ENCODE results near the gene ALKBH8. TPM values are rescaled to one million over a fixed set of nuclear protein-coding genes. Genes with fewer than 3 reads are reported as not detected.
"Not testable (repeated sequence)": the region's sequence is repeated elsewhere in the genome, so short reads cannot be mapped to it uniquely, and the experiment has no call there.

ALKBH8 gene
- total and polyA plus RNA-seq, 9 donors: 2.8 to 10.1 (median 6.7) TPM

GRCh38 chr11:107538239-107538638 lies 27.3 kb downstream of the ALKBH8 start:
- Histone ChIP-seq H3K4me3 (no peak overlapping the region), H3K36me3 (no peaks in the 10 kb centered on the region), H3K4me1 (ENCODE audit: insufficient read depth) (no peaks in the 10 kb centered on the region), H3K27ac (no peak overlapping the region), H3K9me3 (no peaks in the 10 kb centered on the region), H3K27me3 (no peaks in the 10 kb centered on the region)
- intact Hi-C loops (cut with DNase I): no loop called here
- DNase-seq: no peak
- TF ChIP-seq CTCF (IDR thresholded peaks at IDR 0.05) (no peak), EP300 (IDR thresholded peaks at IDR 0.05) (no peak), POLR2A (IDR thresholded peaks at IDR 0.05) (no peak)

- H3K4me1 ChIP-seq (ENCODE audit: insufficient read depth); DNase-seq; H3K27ac ChIP-seq; H3K27me3 ChIP-seq; H3K9me3 ChIP-seq; H3K36me3 ChIP-seq; H3K4me3 ChIP-seq; intact Hi-C loops (cut with DNase I): not testable (repeated sequence)
Measured at GRCh38 chr11:107537155-107537554, 28.4 kb downstream of the ALKBH8 start.

- 86 to 93% (median 91%) methylated on average over 3 of the region's 3 CpGs for WGBS, 3 donors
- no peaks in the 10 kb centered on the region for H3K36me3 ChIP-seq
- no peaks in the 10 kb centered on the region for H3K9me3 ChIP-seq
- H3K27ac ChIP-seq: no peak overlapping the region
- H3K4me3 ChIP-seq: no peak overlapping the region
- intact Hi-C loops (cut with DNase I): no loop called here
- no peaks in the 10 kb centered on the region for H3K27me3 ChIP-seq
- TF ChIP-seq POLR2A (IDR thresholded peaks at IDR 0.05) (no peak), EP300 (IDR thresholded peaks at IDR 0.05) (no peak), CTCF (IDR thresholded peaks at IDR 0.05) (no peak)
- DNase-seq: no peak
- H3K4me1 ChIP-seq (ENCODE audit: insufficient read depth): no peaks in the 10 kb centered on the region
Measured at GRCh38 chr11:107526197-107526596, 39.3 kb downstream of the ALKBH8 start.

- no peaks in the 10 kb centered on the region for H3K4me1 ChIP-seq (ENCODE audit: insufficient read depth)
- WGBS, 3 donors: 89 to 92% (median 91%) methylated on average over 2 of the region's 2 CpGs
- no peaks in the 10 kb centered on the region for H3K27me3 ChIP-seq
- H3K4me3 ChIP-seq: no peak overlapping the region
- no peaks in the 10 kb centered on the region for H3K36me3 ChIP-seq
- H3K27ac ChIP-seq: no peak overlapping the region
- TF ChIP-seq POLR2A (IDR thresholded peaks at IDR 0.05) (no peak), EP300 (IDR thresholded peaks at IDR 0.05) (no peak), CTCF (IDR thresholded peaks at IDR 0.05) (no peak)
- intact Hi-C loops (cut with DNase I): no loop called here
- H3K9me3 ChIP-seq: no peaks in the 10 kb centered on the region
- DNase-seq: no peak
Measured at GRCh38 chr11:107508858-107509244, 56.7 kb downstream of the ALKBH8 start.

GRCh38 chr11:107508201-107508857 lies 57.2 kb downstream of the ALKBH8 start:
- no peak overlapping the region for H3K27ac ChIP-seq
- no peaks in the 10 kb centered on the region for H3K4me1 ChIP-seq (ENCODE audit: insufficient read depth)
- no peak for TF ChIP-seq POLR2A (IDR thresholded peaks at IDR 0.05)
- TF ChIP-seq CTCF (IDR thresholded peaks at IDR 0.05): no peak
- TF ChIP-seq EP300 (IDR thresholded peaks at IDR 0.05): no peak
- no peaks in the 10 kb centered on the region for H3K36me3 ChIP-seq
- WGBS, 3 donors: 87 to 95% (median 93%) methylated on average over 6 of the region's 6 CpGs
- no peak for DNase-seq
- H3K27me3 ChIP-seq: no peaks in the 10 kb centered on the region
- intact Hi-C loops (cut with DNase I): no loop called here
- no peaks in the 10 kb centered on the region for H3K9me3 ChIP-seq
- no peak overlapping the region for H3K4me3 ChIP-seq
